EL (cell line): ENCODE results near the gene UGT1A5.

ENCODE experiments used
- DNase-seq: peaks from one replicate; pipeline ENCODE4 v3.0.0-alpha.2; 2016

Gene UGT1A5

GRCh38 chr2:233791883-233792329, 79.2 kb downstream of the UGT1A5 start:
- no peak for DNase-seq

GRCh38 chr2:233792720-233793119, 80.0 kb downstream of the UGT1A5 start:
- DNase-seq = no peak

GRCh38 chr2:233793465-233794127, 80.9 kb downstream of the UGT1A5 start:
- DNase-seq = no peak

GRCh38 chr2:233794128-233794658, 81.5 kb downstream of the UGT1A5 start:
- no peak for DNase-seq

GRCh38 chr2:233795735-233796171, 83.0 kb downstream of the UGT1A5 start:
- no peak for DNase-seq

GRCh38 chr2:233796254-233796653, 83.5 kb downstream of the UGT1A5 start:
- DNase-seq = no peak

DNA sequence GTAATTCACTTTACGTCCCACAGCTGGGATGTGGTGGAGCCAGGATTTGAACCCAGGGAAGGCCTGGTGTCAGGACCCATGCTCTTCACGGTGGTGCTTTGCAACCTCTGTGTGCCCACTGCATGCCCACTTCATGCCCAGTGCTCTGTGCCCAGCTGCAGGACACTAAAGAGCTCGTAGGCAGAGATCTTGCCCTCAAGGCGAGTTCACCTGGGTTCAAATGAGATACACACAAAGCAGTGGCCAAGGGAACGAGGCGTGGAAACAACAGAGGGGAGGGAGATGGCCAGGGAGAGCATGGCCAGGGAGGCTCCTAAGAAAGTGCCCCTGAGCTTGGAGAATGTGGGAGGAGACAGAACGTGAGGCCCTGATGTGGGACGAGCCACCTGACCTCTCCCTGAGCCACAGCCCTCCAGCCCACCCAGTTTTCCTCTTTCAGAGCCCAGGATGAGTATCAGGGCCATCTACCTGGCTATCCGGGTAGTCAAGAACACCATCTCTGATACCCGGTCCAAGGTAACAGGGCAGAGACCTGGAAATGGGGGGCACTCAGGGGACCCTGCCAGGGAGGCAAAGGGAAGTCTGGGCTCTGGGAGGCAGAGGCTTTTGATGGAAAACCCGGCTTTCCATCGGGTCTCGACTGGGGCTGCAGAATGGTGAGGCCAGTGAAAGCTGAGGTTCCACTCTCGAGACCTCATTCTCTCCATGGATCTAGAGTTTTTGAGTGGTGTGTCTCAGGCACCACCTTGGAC, 85.8 kb downstream of the UGT1A5 start:
- no peak for DNase-seq

GRCh38 chr2:233799087-233799665, 86.5 kb downstream of the UGT1A5 start:
- no peak for DNase-seq

DNA sequence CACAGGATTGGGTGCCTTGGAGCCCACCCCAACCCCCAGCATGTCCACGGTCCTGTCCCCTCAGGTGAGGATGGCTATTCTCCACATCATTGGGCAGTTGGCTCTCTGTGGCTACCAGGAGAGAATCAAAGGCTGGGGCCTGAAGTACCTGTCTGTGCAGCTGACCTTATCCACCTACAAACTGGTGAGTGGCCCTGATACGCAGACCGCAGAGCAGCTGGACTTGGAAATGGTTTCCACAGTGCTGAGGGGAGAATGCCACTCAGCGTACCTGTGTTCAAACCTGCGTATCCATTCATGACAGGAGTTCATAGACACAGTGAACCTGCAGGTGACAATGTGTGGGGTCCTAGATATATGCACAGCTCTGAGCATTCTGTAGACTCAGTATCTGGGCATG, 87.0 kb downstream of the UGT1A5 start:
- DNase-seq = no peak

DNA sequence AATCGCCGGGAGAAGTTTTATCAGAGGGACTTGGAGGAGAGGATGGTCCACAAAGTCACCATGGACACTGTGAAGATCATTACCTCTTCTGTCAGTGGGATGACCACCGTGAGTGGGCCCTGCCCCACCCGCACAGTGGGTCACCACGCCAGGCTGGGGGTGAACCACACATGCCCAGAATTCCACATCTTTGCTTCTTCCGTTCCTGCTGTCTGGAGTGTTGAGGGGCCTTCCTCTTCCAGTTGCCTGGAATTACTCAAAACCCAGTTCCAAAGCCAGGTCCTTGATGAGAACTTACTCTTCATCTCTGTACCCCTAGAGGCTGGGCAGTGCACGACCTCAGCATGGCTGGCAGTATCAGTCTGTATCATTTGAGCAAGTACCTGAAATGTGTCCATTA, 87.5 kb downstream of the UGT1A5 start:
- DNase-seq = no peak

DNA sequence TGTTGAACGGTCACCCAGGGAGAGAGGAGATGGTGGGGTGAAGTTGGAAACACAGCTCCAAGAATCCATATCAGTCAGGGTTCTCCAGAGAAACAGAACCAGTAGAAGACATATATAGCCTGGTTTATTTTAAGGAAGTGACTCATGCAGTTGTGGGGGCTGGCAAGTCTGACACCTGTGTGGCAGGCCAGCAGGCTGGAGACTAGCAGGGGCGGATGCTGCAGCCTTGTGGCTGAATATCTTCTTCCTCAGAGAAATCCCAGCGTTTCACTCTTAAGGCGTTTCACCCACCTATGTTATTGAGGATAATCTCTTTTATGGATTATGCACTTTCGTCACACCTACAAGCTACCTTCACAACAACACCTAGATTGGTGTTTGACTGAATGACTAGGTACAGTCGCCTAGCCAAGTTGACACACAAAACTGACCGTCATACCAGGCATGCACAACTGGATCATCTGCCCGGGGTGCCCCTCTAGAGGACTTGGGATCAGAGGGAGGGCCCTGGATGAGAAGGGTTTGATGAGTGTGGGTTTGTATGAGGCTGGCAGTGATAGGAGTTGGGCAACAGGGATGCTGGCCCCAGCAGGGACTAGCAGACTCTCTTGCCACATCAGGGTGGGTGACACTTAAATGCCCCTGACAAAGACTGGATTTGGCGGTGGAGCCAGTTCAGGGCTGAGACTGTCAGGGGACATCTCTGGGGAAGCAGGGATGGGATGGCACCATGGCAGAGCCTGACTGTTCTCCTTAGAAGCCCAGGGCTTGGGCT, 88.8 kb downstream of the UGT1A5 start:
- DNase-seq = no peak

- no peak for DNase-seq
These were observed 89.6 kb downstream of the UGT1A5 start for GRCh38 chr2:233802132-233802815.

GRCh38 chr2:233803292-233803911, 90.7 kb downstream of the UGT1A5 start:
- DNase-seq = no peak

- DNase-seq = no peak
These were observed 91.3 kb downstream of the UGT1A5 start for GRCh38 chr2:233803994-233804393.

DNA sequence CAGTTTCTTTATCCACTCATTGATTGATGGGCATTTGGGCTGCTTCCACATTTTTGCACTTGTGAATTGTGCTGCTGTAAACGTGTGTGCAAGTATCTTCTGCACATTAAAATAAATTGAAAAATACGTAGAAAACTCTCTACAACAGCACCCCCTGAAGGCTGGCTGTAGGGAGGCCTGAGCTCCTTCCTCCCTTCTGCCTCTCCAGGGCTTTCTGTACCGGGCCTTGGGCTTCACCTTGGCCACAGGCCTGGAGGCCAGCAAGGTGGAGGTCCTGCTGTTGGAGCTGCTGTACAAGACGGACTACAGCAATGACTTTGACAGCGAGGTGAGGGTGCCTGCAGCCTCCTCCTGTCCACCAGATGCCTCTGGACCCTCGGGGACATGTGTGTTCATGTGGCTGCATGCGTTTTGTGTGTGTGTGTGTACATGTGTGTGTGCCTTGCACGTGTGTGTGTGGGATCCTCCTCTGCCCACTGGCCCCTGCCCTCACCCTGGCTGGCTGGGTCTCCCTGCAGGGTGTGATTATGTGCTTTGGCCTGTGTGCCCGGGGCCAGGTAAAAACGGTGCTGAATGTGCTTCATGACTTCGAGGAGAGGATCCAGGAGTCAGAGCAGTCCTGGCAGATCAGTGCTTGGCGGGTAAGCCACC, 94.6 kb downstream of the UGT1A5 start:
- no peak for DNase-seq

- DNase-seq = no peak
These were observed 95.5 kb downstream of the UGT1A5 start for GRCh38 chr2:233807966-233808935.

DNA sequence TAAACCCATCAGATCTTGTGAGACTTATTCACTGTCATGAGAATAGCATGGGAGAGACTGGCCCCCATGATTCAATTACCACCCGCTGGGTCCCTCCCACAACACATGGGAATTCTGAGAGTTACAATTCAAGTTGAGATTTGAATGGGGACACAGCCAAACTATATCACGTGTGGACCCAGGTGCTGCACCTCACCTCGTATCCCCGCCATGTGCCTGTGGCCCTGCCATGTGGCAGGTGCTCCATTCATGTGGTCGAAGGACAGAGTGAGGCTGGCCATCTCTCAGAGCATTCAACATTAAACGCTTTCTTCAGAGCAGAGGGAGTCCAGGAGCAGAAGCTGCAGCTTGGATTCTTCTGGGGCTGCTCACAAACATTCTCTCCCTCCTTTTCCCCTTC, 97.7 kb downstream of the UGT1A5 start:
- DNase-seq = no peak

- no peak for DNase-seq
These were observed 98.4 kb downstream of the UGT1A5 start for GRCh38 chr2:233811087-233811486.

DNA sequence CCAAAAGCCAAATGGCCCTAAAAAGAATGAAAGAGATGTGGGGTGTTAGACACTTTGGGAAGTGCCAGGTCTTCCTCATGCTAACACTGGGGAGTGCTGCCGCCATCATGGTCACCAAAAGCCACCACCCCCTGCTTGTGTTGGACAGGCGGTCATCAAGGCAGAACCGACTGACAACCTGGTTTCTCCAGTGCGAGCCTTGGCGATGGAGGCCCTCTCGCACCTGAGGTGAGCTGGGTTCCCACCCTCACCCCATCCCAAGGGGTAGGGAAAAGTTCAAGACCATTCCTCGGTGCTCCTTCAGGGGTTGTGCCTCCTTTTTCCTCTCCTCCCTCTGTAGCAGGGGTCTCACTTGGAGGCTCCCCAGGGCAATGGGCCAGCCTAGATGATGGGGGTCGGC, 99.0 kb downstream of the UGT1A5 start:
- no peak for DNase-seq
